ENCODE results near the gene IL37. TPM values are rescaled to one million over a fixed set of nuclear protein-coding genes. Genes with fewer than 3 reads are reported as not detected.

Gene IL37
- total and polyA plus RNA-seq, 2 of the 13 experiments (the other 11 are each of a cell fraction or from before 2014, with no cell fraction given), result not detected

DNA sequence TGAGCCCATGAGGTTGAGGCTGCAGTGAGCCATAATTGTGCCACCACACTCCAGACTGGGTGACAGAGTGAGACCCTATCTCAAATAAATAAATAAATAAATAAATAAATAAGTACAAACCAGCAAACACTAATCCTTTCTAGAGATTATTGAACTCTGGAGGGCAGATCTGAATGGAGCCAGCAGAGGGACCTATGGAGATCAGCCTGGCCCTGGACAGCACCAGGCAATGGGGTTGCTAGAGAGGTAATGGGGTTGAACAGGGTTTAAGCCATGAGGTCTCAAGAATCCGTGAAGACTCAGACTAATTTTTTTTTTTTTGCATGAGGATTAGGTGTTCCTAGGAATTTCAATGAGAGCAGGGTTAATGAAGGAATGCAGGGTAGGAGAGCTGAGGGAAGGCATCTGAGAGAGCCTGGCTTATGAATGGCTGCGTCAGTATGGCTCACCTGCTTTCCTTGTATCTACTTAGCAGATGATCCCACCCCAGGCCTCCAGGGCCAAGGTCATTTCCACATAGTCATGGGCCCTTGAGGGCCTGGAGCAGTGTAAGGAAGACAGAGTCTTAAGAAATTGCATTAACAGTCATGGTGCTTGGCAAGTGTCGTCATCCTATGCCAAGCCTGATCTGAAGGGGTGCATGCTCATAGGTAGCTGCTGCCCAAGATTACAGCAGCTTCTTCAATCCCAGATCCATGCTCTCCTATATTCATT is 34.6 kb upstream of the IL37 start:
- intact Hi-C loops (cut with micrococcal nuclease; ENCODE audit: unreplicated experiment), result no loop called here
- Histone ChIP-seq H2AFZ (ENCODE audit: low read length) (no peak overlapping the region), H3K36me3 (replicated peaks in 1 of 2; ENCODE audit: control insufficient read depth in 1 of 2, insufficient read depth in 2 of 2, low read length in 2 of 2) (no peaks in the 10 kb centered on the region), H3K9me3 (ENCODE audit: low read length) (no peaks in the 10 kb centered on the region), H3K4me1 (ENCODE audit: insufficient read depth, low read length) (peaks cover 24% of the 10 kb centered on the region), H3K4me2 (ENCODE audit: low read depth, low read length) (no peak overlapping the region), H3K9ac (ENCODE audit: insufficient read depth, low read depth, low read length) (no peak overlapping the region), H3K4me3 (replicated peaks in 1 of 3; ENCODE audit: insufficient read depth in 1 of 3, low read depth in 2 of 3, low read length in 3 of 3) (no peak overlapping the region), H3K79me2 (ENCODE audit: insufficient read depth, low read length) (no peaks in the 10 kb centered on the region), H4K20me1 (ENCODE audit: insufficient read depth, low read length) (no peaks in the 10 kb centered on the region), H3K27ac (ENCODE audit: extremely low read length, insufficient read depth, low read length) (no peak overlapping the region), H3K27me3 (ENCODE audit: control insufficient read depth in 1 of 2, insufficient read depth in 2 of 2, low read length in 2 of 2) (peaks cover 0 to 14% of the 10 kb centered on the region in 2 experiments; a peak in 1 of 5 replicates)
- 63% methylated on average over 3 of the region's 3 CpGs for WGBS (ENCODE audit: low lambda C conversion rate)
- no peak for DNase-seq (ENCODE audit: low spot score)
- ATAC-seq, result 0 out of 3 replicates have a peak, but pooled peaks have one; percentile 26
- no peak for FAIRE-seq
- POLR2A ChIA-PET, result no interaction called here
- in situ Hi-C loops (cut with HindIII; ENCODE audit: extremely low pct_ligation_motif_present, low pct_unique_long_range_greater_than_20kb), result loop anchor here (5.0 kb wide), 1 partner anchor 124 kb away; no protein-coding TSS in a partner anchor
- BruUV-seq (replicated peaks), result no TSS peak
- CTCF ChIA-PET (ENCODE audit: low intra/inter-chr PET ratio, low total read pairs), result no interaction called here
- TF ChIP-seq SP140L (CRISPR knock-in tag; IDR thresholded peaks at IDR 0.05; ENCODE audit: borderline replicate concordance) (no peak), ZNF850 (CRISPR knock-in tag; conservative IDR thresholded peaks at IDR 0.05) (no peak), DNMT3B (CRISPR knock-in tag; conservative IDR thresholded peaks at IDR 0.05) (no peak), KMT2A (CRISPR knock-in tag; IDR thresholded peaks at IDR 0.05) (no peak), SMC3 (IDR thresholded peaks at IDR 0.05; ENCODE audit: low read length) (no peak), HNF1A (IDR thresholded peaks at IDR 0.05; ENCODE audit: low read depth) (no peak), HNF1A (CRISPR knock-in tag; IDR thresholded peaks at IDR 0.05; ENCODE audit: borderline replicate concordance) (no peak), NCOA1 (CRISPR knock-in tag; IDR thresholded peaks at IDR 0.05) (no peak), ZNF570 (CRISPR knock-in tag; IDR thresholded peaks at IDR 0.05; ENCODE audit: borderline replicate concordance) (no peak), ZEB1 (IDR thresholded peaks at IDR 0.05; ENCODE audit: insufficient replicate concordance, low read depth) (no peak), ZNF687 (CRISPR knock-in tag; IDR thresholded peaks at IDR 0.05) (no peak), FOXO4 (CRISPR knock-in tag; conservative IDR thresholded peaks at IDR 0.05) (no peak), SMAD3 (CRISPR knock-in tag; IDR thresholded peaks at IDR 0.05) (no peak), ZFP37 (CRISPR knock-in tag; IDR thresholded peaks at IDR 0.05; ENCODE audit: borderline replicate concordance) (no peak)
- TF ChIP-seq, protein P1, sequence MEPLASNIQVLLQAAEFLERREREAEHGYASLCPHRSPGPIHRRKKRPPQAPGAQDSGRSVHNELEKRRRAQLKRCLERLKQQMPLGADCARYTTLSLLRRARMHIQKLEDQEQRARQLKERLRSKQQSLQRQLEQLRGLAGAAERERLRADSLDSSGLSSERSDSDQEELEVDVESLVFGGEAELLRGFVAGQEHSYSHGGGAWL (CRISPR knock-in tag; IDR thresholded peaks at IDR 0.05), result no peak

Measured in HepG2 (cell line).